Astrocyte (in vitro differentiated cells and primary cell): ENCODE results near the gene CMIP. TPM values are rescaled to one million over a fixed set of nuclear protein-coding genes. Genes with fewer than 3 reads are reported as not detected.
A peak's percentile ranks its signal among the peaks of the same experiment; 100 is the strongest.

Source experiments
- DNase-seq: peaks from one replicate; pipeline ENCODE4 v3.0.0-alpha.2; 2010; ENCODE audit warnings: low read depth
- FAIRE-seq: peaks from 2 replicates; lab custom pipeline; 2011; peaks lifted over from hg19 to GRCh38; lab: Jason Lieb, UNC
- H2AFZ ChIP-seq: 2 replicates; pipeline ENCODE4 v1.6.0; 2012; ENCODE audit warnings: low read depth, low read length, inconsistent platforms
- H3K27ac ChIP-seq: 2 replicates; pipeline ENCODE4 v1.5.1; 2011; ENCODE audit warnings: low read depth, low read length, inconsistent platforms
- H3K27me3 ChIP-seq: 2 replicates; pipeline ENCODE4 v1.6.0; 2011; ENCODE audit warnings: low read length, inconsistent platforms; ENCODE audit not compliant: insufficient read depth
- H3K36me3 ChIP-seq: 2 replicates; pipeline ENCODE4 v1.5.1; 2011; ENCODE audit warnings: low read length, inconsistent platforms; ENCODE audit not compliant: insufficient read depth
- H3K4me1 ChIP-seq: 2 replicates; pipeline ENCODE4 v1.5.1; 2011; ENCODE audit warnings: low read length, inconsistent platforms; ENCODE audit not compliant: insufficient read depth
- H3K4me2 ChIP-seq: 2 replicates; pipeline ENCODE4 v1.6.0; 2012; ENCODE audit warnings: low read length, inconsistent platforms
- H3K4me3 ChIP-seq: 2 replicates; pipeline ENCODE4 v1.5.1; 2011; ENCODE audit warnings: low read depth, mild to moderate bottlenecking, low read length, inconsistent platforms; ENCODE audit not compliant: insufficient read depth
- H3K79me2 ChIP-seq: 2 replicates; pipeline ENCODE4 v1.6.0; 2012; ENCODE audit warnings: mild to moderate bottlenecking, low read length, inconsistent platforms; ENCODE audit not compliant: insufficient read depth
- H3K9ac ChIP-seq: 2 replicates; pipeline ENCODE4 v1.6.0; 2012; ENCODE audit warnings: mild to moderate bottlenecking, low read length, inconsistent platforms
- H3K9me3 ChIP-seq: 2 replicates; pipeline ENCODE4 v1.5.1; 2012; ENCODE audit warnings: low read depth, mild to moderate bottlenecking, low read length, inconsistent platforms; ENCODE audit not compliant: insufficient read depth
- H4K20me1 ChIP-seq: 2 replicates; pipeline ENCODE4 v1.6.0; 2012; ENCODE audit warnings: low read length, inconsistent platforms; ENCODE audit not compliant: insufficient read depth
- H3K27ac Mint-ChIP-seq: one replicate; pipeline ENCODE4 v1.8.0; 2021; ENCODE audit warnings: mild to moderate bottlenecking, mixed read lengths; ENCODE audit not compliant: unreplicated experiment
- H3K27me3 Mint-ChIP-seq: one replicate; pipeline ENCODE4 v1.8.0; 2021; ENCODE audit warnings: low read depth, mixed read lengths; ENCODE audit not compliant: unreplicated experiment
- H3K36me3 Mint-ChIP-seq: one replicate; pipeline ENCODE4 v1.8.0; 2021; ENCODE audit warnings: low read depth, mixed read lengths; ENCODE audit not compliant: unreplicated experiment
- H3K4me1 Mint-ChIP-seq: one replicate; pipeline ENCODE4 v1.8.0; 2021; ENCODE audit warnings: low read depth, mixed read lengths; ENCODE audit not compliant: unreplicated experiment
- H3K4me3 Mint-ChIP-seq: one replicate; pipeline ENCODE4 v1.8.0; 2021; ENCODE audit warnings: mild to moderate bottlenecking, moderate library complexity, mixed read lengths; ENCODE audit not compliant: unreplicated experiment
- H3K9me3 Mint-ChIP-seq: one replicate; pipeline ENCODE4 v1.8.0; 2021; ENCODE audit warnings: mild to moderate bottlenecking, mixed read lengths; ENCODE audit not compliant: unreplicated experiment
- EZH2 ChIP-seq: IDR thresholded peaks from 2 replicates; pipeline ENCODE4 v1.6.1; 2012; ENCODE audit warnings: mild to moderate bottlenecking, low read length, inconsistent platforms; ENCODE audit not compliant: insufficient read depth
- total RNA-seq: library from RNA; stranded (reverse); gene quantifications from 2 replicates; pipeline ENCODE4 v1.2.1, GENCODE V29; 2021
- TF ChIP-seq, protein P1 (sequence below): IDR thresholded peaks from 2 replicates; pipeline ENCODE4 v1.5.1; 2011; ENCODE audit warnings: low read depth, mild to moderate bottlenecking, inconsistent platforms, low read length, moderate library complexity; ENCODE audit not compliant: insufficient read depth

CMIP gene
- total RNA-seq, 1 donor from 2014 or later, result 71.5 TPM

- no peak for DNase-seq
- FAIRE-seq, result no peak
- no peaks in the 10 kb centered on the region for H3K9me3 ChIP-seq
- H3K4me2 ChIP-seq, result no peak overlapping the region
- Mint-ChIP-seq H3K4me3 (no peak overlapping the region), H3K4me1 (peaks cover 11% of the 10 kb centered on the region), H3K27ac (no peak overlapping the region), H3K27me3 (no peaks in the 10 kb centered on the region), H3K9me3 (peaks cover 4% of the 10 kb centered on the region), H3K36me3 (no peaks in the 10 kb centered on the region)
- H2AFZ ChIP-seq, result no peak overlapping the region
- H3K36me3 ChIP-seq, result no peaks in the 10 kb centered on the region
- H3K27ac ChIP-seq, result no peak overlapping the region
- no peak overlapping the region for H3K4me3 ChIP-seq
- no peaks in the 10 kb centered on the region for H4K20me1 ChIP-seq
- H3K27me3 ChIP-seq, result no peaks in the 10 kb centered on the region
- H3K79me2 ChIP-seq, result no peaks in the 10 kb centered on the region
- no peak overlapping the region for H3K9ac ChIP-seq
- TF ChIP-seq EZH2, result no peak
- TF ChIP-seq, protein P1, sequence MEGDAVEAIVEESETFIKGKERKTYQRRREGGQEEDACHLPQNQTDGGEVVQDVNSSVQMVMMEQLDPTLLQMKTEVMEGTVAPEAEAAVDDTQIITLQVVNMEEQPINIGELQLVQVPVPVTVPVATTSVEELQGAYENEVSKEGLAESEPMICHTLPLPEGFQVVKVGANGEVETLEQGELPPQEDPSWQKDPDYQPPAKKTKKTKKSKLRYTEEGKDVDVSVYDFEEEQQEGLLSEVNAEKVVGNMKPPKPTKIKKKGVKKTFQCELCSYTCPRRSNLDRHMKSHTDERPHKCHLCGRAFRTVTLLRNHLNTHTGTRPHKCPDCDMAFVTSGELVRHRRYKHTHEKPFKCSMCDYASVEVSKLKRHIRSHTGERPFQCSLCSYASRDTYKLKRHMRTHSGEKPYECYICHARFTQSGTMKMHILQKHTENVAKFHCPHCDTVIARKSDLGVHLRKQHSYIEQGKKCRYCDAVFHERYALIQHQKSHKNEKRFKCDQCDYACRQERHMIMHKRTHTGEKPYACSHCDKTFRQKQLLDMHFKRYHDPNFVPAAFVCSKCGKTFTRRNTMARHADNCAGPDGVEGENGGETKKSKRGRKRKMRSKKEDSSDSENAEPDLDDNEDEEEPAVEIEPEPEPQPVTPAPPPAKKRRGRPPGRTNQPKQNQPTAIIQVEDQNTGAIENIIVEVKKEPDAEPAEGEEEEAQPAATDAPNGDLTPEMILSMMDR, result no peak
- H3K4me1 ChIP-seq, result peaks cover 12% of the 10 kb centered on the region
Observed at GRCh38 chr16:81427219-81427618, 17.4 kb upstream of the CMIP start.

DNA sequence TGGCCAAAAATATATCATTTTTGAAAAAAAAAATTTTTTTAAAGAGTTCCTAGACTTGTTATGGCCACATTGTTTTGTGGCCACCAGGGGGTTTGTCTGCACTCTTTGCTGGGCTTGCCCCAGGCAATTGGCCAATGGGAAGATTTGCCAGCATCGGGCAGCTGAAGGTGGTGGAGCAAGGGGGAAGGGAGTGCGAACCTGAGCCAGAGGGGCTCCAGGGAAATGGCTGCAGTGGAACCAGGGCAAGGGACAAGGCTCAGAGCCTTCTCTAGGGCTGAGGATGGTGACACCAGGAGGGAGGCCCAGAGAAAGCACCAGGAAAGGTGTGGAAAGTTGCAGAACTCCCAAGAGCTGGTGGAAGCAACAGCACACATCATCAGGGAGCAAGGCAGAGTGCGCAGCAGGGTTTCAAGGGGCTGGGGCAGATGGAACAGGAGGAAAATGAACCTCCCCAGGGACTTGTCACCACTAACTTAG lies 15.5 kb upstream of the CMIP start:
- Histone ChIP-seq H3K27me3 (no peaks in the 10 kb centered on the region), H2AFZ (peak overlapping the region; percentile 51), H3K4me2 (no peak overlapping the region), H3K36me3 (no peaks in the 10 kb centered on the region), H4K20me1 (no peaks in the 10 kb centered on the region), H3K27ac (no peak overlapping the region), H3K9ac (no peak overlapping the region), H3K4me1 (peaks cover 13% of the 10 kb centered on the region), H3K9me3 (no peaks in the 10 kb centered on the region), H3K79me2 (no peaks in the 10 kb centered on the region), H3K4me3 (no peak overlapping the region)
- FAIRE-seq (no peak), DNase-seq (no peak)
- H3K36me3 Mint-ChIP-seq, result no peaks in the 10 kb centered on the region
- peaks cover 14% of the 10 kb centered on the region for H3K4me1 Mint-ChIP-seq
- no peak for TF ChIP-seq EZH2
- TF ChIP-seq, protein P1, result peak; percentile 44
- H3K4me3 Mint-ChIP-seq, result no peak overlapping the region
- H3K9me3 Mint-ChIP-seq, result no peaks in the 10 kb centered on the region
- no peaks in the 10 kb centered on the region for H3K27me3 Mint-ChIP-seq
- H3K27ac Mint-ChIP-seq, result peak overlapping the region; percentile 15

DNA sequence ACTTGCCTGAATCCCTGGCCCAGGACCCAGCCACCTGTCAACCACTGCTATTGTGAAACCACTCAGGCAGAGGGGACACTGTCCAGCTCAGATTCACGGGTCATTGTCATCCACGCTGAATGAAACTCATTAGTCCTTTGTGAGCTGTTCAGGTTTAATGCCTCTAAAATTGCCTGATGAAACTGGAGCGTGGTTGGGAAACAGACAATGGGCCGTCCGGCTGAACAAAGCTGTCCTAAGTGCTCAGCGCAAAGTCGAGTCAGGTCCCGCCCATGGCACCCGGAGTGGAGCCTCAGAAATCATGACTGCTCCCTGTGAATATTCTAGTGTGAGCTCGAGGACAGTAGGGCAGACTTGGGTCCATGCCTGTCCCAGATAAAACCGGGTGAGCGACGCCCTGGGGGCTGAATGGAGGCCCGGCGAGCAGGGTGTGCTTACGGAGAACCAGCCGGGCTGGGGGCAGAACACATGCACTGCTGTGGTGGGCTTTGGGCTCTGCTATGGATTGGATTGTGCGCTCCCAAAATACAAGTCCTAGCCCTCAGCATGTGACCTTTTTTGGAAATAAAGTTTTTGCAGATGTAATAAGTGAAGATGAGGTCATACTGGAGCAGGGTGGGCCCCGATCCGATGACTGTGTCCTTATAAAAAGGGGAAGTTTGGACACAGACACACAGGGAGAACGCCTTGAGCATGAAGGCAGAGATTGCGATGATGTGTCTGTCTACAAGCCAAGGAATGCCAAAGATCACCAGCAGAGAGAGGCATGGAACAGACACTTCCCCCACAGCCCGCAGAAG lies 12.9 kb upstream of the CMIP start:
- H3K9ac ChIP-seq, result peak overlapping the region; percentile 34
- H3K4me2 ChIP-seq, result peak overlapping the region; percentile 40
- Mint-ChIP-seq H3K4me1 (peaks cover 14% of the 10 kb centered on the region), H3K9me3 (no peaks in the 10 kb centered on the region), H3K36me3 (no peaks in the 10 kb centered on the region), H3K27ac (peak overlapping the region; percentile 92), H3K27me3 (no peaks in the 10 kb centered on the region), H3K4me3 (no peak overlapping the region)
- peak overlapping the region; percentile 29 for H3K27ac ChIP-seq
- peak overlapping the region; percentile 33 for H2AFZ ChIP-seq
- no peak overlapping the region for H3K4me3 ChIP-seq
- no peaks in the 10 kb centered on the region for H3K27me3 ChIP-seq
- H3K4me1 ChIP-seq, result peaks cover 13% of the 10 kb centered on the region
- TF ChIP-seq, protein P1, result no peak
- no peak for TF ChIP-seq EZH2
- no peaks in the 10 kb centered on the region for H3K79me2 ChIP-seq
- no peaks in the 10 kb centered on the region for H3K9me3 ChIP-seq
- no peaks in the 10 kb centered on the region for H3K36me3 ChIP-seq
- H4K20me1 ChIP-seq, result no peaks in the 10 kb centered on the region
- peak; percentile 78 for DNase-seq
- FAIRE-seq, result no peak
